Activated T-cell treated with anti-CD3 and anti-CD28 coated beads for 24 hours (primary cell): ENCODE results near the gene CA12.
"Not testable (repeated sequence)": the region's sequence is repeated elsewhere in the genome, so short reads cannot be mapped to it uniquely, and the experiment has no call there.

Experiments used
- DNase-seq: peaks from one replicate; pipeline ENCODE4 v3.0.0-alpha.2; 2020; ENCODE audit warnings: low read depth

Gene CA12

GRCh38 chr15:63381301-63382204 is at the start of gene CA12:
TSS of gene CA12 (minus strand) at chr15:63381846. CDS start at chr15:63381720, 126 bp downstream.
- no peak for DNase-seq

GRCh38 chr15:63430766-63431451 is 49.3 kb upstream of the CA12 start:
- DNase-seq, result no peak

GRCh38 chr15:63426552-63426951 is 44.9 kb upstream of the CA12 start:
- no peak for DNase-seq

GRCh38 chr15:63425426-63425985 is 43.9 kb upstream of the CA12 start:
- DNase-seq, result no peak

- no peak for DNase-seq
These were observed 41.4 kb upstream of the CA12 start for GRCh38 chr15:63422891-63423590.

- no peak for DNase-seq
These were observed 39.8 kb upstream of the CA12 start for GRCh38 chr15:63421433-63421832.

GRCh38 chr15:63420333-63420747 is 38.7 kb upstream of the CA12 start:
- no peak for DNase-seq

- DNase-seq, result no peak
These were observed 37.2 kb upstream of the CA12 start for GRCh38 chr15:63418811-63419210.

- DNase-seq, result no peak
These were observed 36.1 kb upstream of the CA12 start for GRCh38 chr15:63417721-63418120.

- DNase-seq, result not testable (repeated sequence)
These were observed 35.6 kb upstream of the CA12 start for GRCh38 chr15:63417274-63417673.

GRCh38 chr15:63414474-63415120 is 33.0 kb upstream of the CA12 start:
- no peak for DNase-seq

- DNase-seq, result no peak
These were observed 30.9 kb upstream of the CA12 start for GRCh38 chr15:63412551-63412950.

GRCh38 chr15:63411866-63412265 is 30.2 kb upstream of the CA12 start:
- DNase-seq, result no peak

GRCh38 chr15:63409179-63409578 is 27.5 kb upstream of the CA12 start:
- no peak for DNase-seq

GRCh38 chr15:63408524-63408923 is 26.9 kb upstream of the CA12 start:
- DNase-seq, result no peak

- DNase-seq, result no peak
These were observed 26.0 kb upstream of the CA12 start for GRCh38 chr15:63407612-63408011.

- no peak for DNase-seq
These were observed 24.2 kb upstream of the CA12 start for GRCh38 chr15:63405683-63406390.

- no peak for DNase-seq
These were observed 23.5 kb upstream of the CA12 start for GRCh38 chr15:63405159-63405558.

- DNase-seq, result no peak
These were observed 21.8 kb upstream of the CA12 start for GRCh38 chr15:63403254-63403945.

GRCh38 chr15:63402498-63403253 is 21.0 kb upstream of the CA12 start:
- no peak for DNase-seq
